HepG2 (cell line): ENCODE data around the gene NR1H3. TPM values are rescaled to one million over a fixed set of nuclear protein-coding genes. Genes with fewer than 3 reads are reported as not detected.

ENCODE experiments used
- ATF3 ChIP-seq: sonication (generic); formaldehyde crosslinking; IDR thresholded peaks from 2 replicates; pipeline ENCODE4 v1.4.0; 2020; ENCODE audit warnings: missing genetic modification reagents
- ATF7 ChIP-seq, 2 experiments: fragments of 450-650 bp in 1 of 2; sonication (generic) in 1 of 2; formaldehyde crosslinking in 1 of 2; IDR thresholded peaks; 2 replicates each; pipeline versions ENCODE4 v1.4.0 to v1.6.1; 2016 to 2020; ENCODE audit warnings: antibody characterized with exemption in 1 of 2, mild to moderate bottlenecking in 1 of 2, missing genetic modification reagents in 1 of 2
- CREB1 ChIP-seq, 2 experiments: fragments of 450-650 bp in 1 of 2; IDR thresholded peaks; 2 replicates each; pipeline ENCODE4 v1.6.1; 2016 to 2017; ENCODE audit warnings: control low read depth in 1 of 2, mild to moderate bottlenecking in 1 of 2, missing compliant biosample characterization in 1 of 2, missing genetic modification characterization in 1 of 2
- FOSL2 ChIP-seq: sonication (generic); formaldehyde crosslinking; IDR thresholded peaks from 2 replicates; pipeline ENCODE4 v1.4.0; 2020; ENCODE audit warnings: missing genetic modification reagents
- GABPA ChIP-seq, 2 experiments: IDR thresholded peaks; 2 replicates each; pipeline ENCODE4 v1.6.1; 2011 to 2016; ENCODE audit warnings: low read depth in 2 of 2, low read length in 1 of 2, missing biosample characterization in 1 of 2, missing genetic modification characterization in 1 of 2
- JARID2 ChIP-seq: sonication (generic); formaldehyde crosslinking; IDR thresholded peaks from 2 replicates; pipeline ENCODE4 v1.8.1; 2023; ENCODE audit warnings: missing genetic modification reagents, inconsistent platforms; ENCODE audit not compliant: insufficient replicate concordance
- KLF16 ChIP-seq, 2 experiments: sonication (generic) in 1 of 2; formaldehyde crosslinking in 1 of 2; IDR thresholded peaks; 2 replicates each; pipeline versions ENCODE4 v1.6.1 to v1.8.0; 2016 to 2023; ENCODE audit warnings: missing genetic modification reagents in 2 of 2, missing compliant biosample characterization in 1 of 2
- MYNN ChIP-seq: sonication (generic); formaldehyde crosslinking; IDR thresholded peaks from 2 replicates; pipeline ENCODE4 v1.4.0; 2020; ENCODE audit warnings: mild to moderate bottlenecking, low read depth, missing genetic modification reagents
- PITX1 ChIP-seq: sonication (generic); formaldehyde crosslinking; IDR thresholded peaks from 2 replicates; pipeline ENCODE4 v1.5.1; 2020; ENCODE audit warnings: mild to moderate bottlenecking, missing genetic modification reagents
- POGK ChIP-seq: sonication (generic); formaldehyde crosslinking; conservative IDR thresholded peaks from 2 replicates; pipeline ENCODE4 v1.8.0; 2022; ENCODE audit warnings: mild to moderate bottlenecking, moderate library complexity, missing genetic modification reagents
- SMC3 ChIP-seq: IDR thresholded peaks from 2 replicates; pipeline ENCODE4 v1.6.1; 2011; ENCODE audit warnings: low read length, improper control_type of control experiment
- SP4 ChIP-seq: sonication (generic); formaldehyde crosslinking; IDR thresholded peaks from 2 replicates; pipeline ENCODE4 v1.8.1; 2023; ENCODE audit warnings: mild to moderate bottlenecking, missing genetic modification reagents
- ZFP91 ChIP-seq: sonication (generic); formaldehyde crosslinking; IDR thresholded peaks from 2 replicates; pipeline ENCODE4 v1.9.0; 2022; ENCODE audit warnings: missing genetic modification reagents, mild to moderate bottlenecking, borderline replicate concordance
- ZNF232 ChIP-seq: sonication (generic); formaldehyde crosslinking; IDR thresholded peaks from 2 replicates; pipeline ENCODE4 v1.4.0; 2020; ENCODE audit warnings: missing genetic modification reagents, borderline replicate concordance
- ZNF354B ChIP-seq: sonication (generic); formaldehyde crosslinking; IDR thresholded peaks from 2 replicates; pipeline ENCODE4 v1.8.0; 2022; ENCODE audit warnings: mild to moderate bottlenecking, missing genetic modification reagents
- ZNF501 ChIP-seq: sonication (generic); formaldehyde crosslinking; IDR thresholded peaks from 2 replicates; pipeline ENCODE4 v1.5.1; 2020; ENCODE audit warnings: mild to moderate bottlenecking, moderate library complexity, missing genetic modification reagents
- ZNF503 ChIP-seq: sonication (generic); formaldehyde crosslinking; IDR thresholded peaks from 2 replicates; pipeline ENCODE4 v1.4.0; 2020; ENCODE audit warnings: missing genetic modification reagents
- ZNF775 ChIP-seq: sonication (generic); formaldehyde crosslinking; IDR thresholded peaks from 2 replicates; pipeline ENCODE4 v1.4.0; 2020; ENCODE audit warnings: missing genetic modification reagents, mild to moderate bottlenecking, moderate library complexity, borderline replicate concordance
- ZNF790 ChIP-seq: sonication (generic); formaldehyde crosslinking; IDR thresholded peaks from 2 replicates; pipeline ENCODE4 v1.8.0; 2022; ENCODE audit warnings: missing genetic modification reagents, mild to moderate bottlenecking, borderline replicate concordance
- polyA plus RNA-seq, 8 experiments: library from polyadenylated mRNA; depleted of rRNA in 3 of 8; stranded (reverse) in 7 of 8; unstranded in 1 of 8; fragments of >200 nt; fragmentation: Illumina TruSeq in 4 of 8; extraction: Trizol in 4 of 8; gene quantifications; 2 replicates each; pipeline versions ENCODE4 v1.2.1 to v1.2.3, GENCODE V29; 2011 to 2016; ENCODE audit warnings: low read depth in 4 of 8, missing spikeins in 1 of 8, mixed read lengths in 1 of 8; ENCODE audit not compliant: insufficient read depth in 1 of 8
- total RNA-seq, 5 experiments: library from RNA; depleted of rRNA; stranded (reverse); fragments of >200 nt; fragmentation: Illumina TruSeq; extraction: Trizol; gene quantifications; 2 replicates each; pipeline ENCODE4 v1.2.3, GENCODE V29; 2016; ENCODE audit warnings: low read depth in 1 of 5

Gene NR1H3
- total and polyA plus RNA-seq, 2 of the 13 experiments (the other 11 are each of a cell fraction or from before 2014, with no cell fraction given), result 41.8 to 102 TPM

GRCh38 chr11:47269002-47269828 lies 11.4 kb downstream of the NR1H3 start (continued):
- TF ChIP-seq KLF16 (CRISPR knock-in tag; IDR thresholded peaks at IDR 0.05), result 0 out of 4 replicates have a peak, but pooled peaks of 1 of the 2 experiments have one; percentile 19
- TF ChIP-seq ZNF503 (CRISPR knock-in tag), result 0 out of 2 replicates have a peak, but pooled peaks have one; percentile 50
- TF ChIP-seq JARID2 (CRISPR knock-in tag), result peak; percentile 36
- TF ChIP-seq ATF7 (IDR thresholded peaks at IDR 0.05), result peak; percentile 42
- TF ChIP-seq ATF7 (CRISPR knock-in tag; IDR thresholded peaks at IDR 0.05), result no peak; the same call in 1 of the 2 replicates
- TF ChIP-seq ZNF501 (CRISPR knock-in tag), result peak; percentile 81
- TF ChIP-seq FOSL2 (CRISPR knock-in tag), result peak; percentile 25; the same call in 1 of the 2 replicates
- no peak; the same call in 1 of the 2 replicates for TF ChIP-seq MYNN (CRISPR knock-in tag)
- TF ChIP-seq ZNF232, result peak; percentile 42; the same call in 1 of the 2 replicates
- TF ChIP-seq POGK, result peak; percentile 27; the same call in 1 of the 2 replicates
- peak; percentile 71 for TF ChIP-seq ZFP91
- TF ChIP-seq ZNF775 (CRISPR knock-in tag), result no peak
- TF ChIP-seq ZNF790 (CRISPR knock-in tag), result peak; percentile 19; the same call in 1 of the 2 replicates
- no peak for TF ChIP-seq ZNF354B
- TF ChIP-seq ATF3 (CRISPR knock-in tag), result 0 out of 2 replicates have a peak, but pooled peaks have one; percentile 28
- TF ChIP-seq SP4 (CRISPR knock-in tag), result peak; percentile 61; the same call in 1 of the 2 replicates
- TF ChIP-seq GABPA (IDR thresholded peaks at IDR 0.05; ENCODE audit: low read depth, low read length), result peak; percentile 34
- peak; percentile 78 for TF ChIP-seq GABPA (CRISPR knock-in tag; IDR thresholded peaks at IDR 0.05; ENCODE audit: low read depth)
- peak; percentile 33; the same call in 1 of the 2 replicates for TF ChIP-seq PITX1
- TF ChIP-seq CREB1 (IDR thresholded peaks at IDR 0.05), result 0 out of 2 replicates have a peak, but pooled peaks have one; percentile 2
- peak; percentile 52 for TF ChIP-seq CREB1 (CRISPR knock-in tag; IDR thresholded peaks at IDR 0.05)
- no peak for TF ChIP-seq SMC3
